Thyroid gland (tissue), 4 donors: ENCODE data around the gene SOST. TPM values are rescaled to one million over a fixed set of nuclear protein-coding genes. Genes with fewer than 3 reads are reported as not detected.

Experiments
- DNase-seq, 2 donors: peaks; one replicate each; pipeline ENCODE4 v3.0.0-alpha.2; 2019
- H3K27ac ChIP-seq, 3 donors: fragments of 200-600 bp; sonication (generic); 1 replicate in 2 of 3; 2 replicates in 1 of 3; pipeline ENCODE4 v1.5.1; 2016 to 2019; ENCODE audit warnings: mild to moderate bottlenecking in 1 of 3, moderate library complexity in 1 of 3
- H3K27me3 ChIP-seq: fragments of 200-600 bp; sonication (generic); one replicate; pipeline ENCODE4 v1.5.1; 2019
- H3K36me3 ChIP-seq, 2 donors: fragments of 200-600 bp; sonication (generic); one replicate each; pipeline ENCODE4 v1.5.1; 2016 to 2019
- H3K4me1 ChIP-seq, 2 donors: fragments of 200-600 bp; sonication (generic); one replicate each; pipeline ENCODE4 v1.5.1; 2017 to 2019
- H3K4me3 ChIP-seq, 3 donors: fragments of 200-600 bp; sonication (generic); replicated peaks in 1 of 3; 1 replicate in 2 of 3; 2 replicates in 1 of 3; pipeline ENCODE4 v1.5.1; 2016; ENCODE audit warnings: mild to moderate bottlenecking in 1 of 3
- H3K9me3 ChIP-seq: fragments of 200-600 bp; sonication (generic); one replicate; pipeline ENCODE4 v1.5.1; 2017
- CTCF ChIP-seq, 6 experiments: fragments of 200-600 bp in 3 of 6; fragments of 450-650 bp in 3 of 6; sonication (generic) in 3 of 6; IDR thresholded peaks; one replicate each; pipeline ENCODE4 v1.5.1; 2016 to 2019; ENCODE audit warnings: antibody characterized with exemption in 6 of 6, mild to moderate bottlenecking in 2 of 6, inconsistent platforms in 1 of 6, moderate library complexity in 1 of 6
- POLR2A ChIP-seq, 2 donors: fragments of 450-650 bp; IDR thresholded peaks; one replicate each; pipeline ENCODE4 v1.6.1; 2017; ENCODE audit warnings: antibody characterized with exemption in 2 of 2, mild to moderate bottlenecking in 2 of 2, moderate library complexity in 1 of 2
- WGBS, 2 donors: methylation state at CpG; one replicate each; pipeline ENCODE4 v1.1.5; 2017; 5-methylcytosine and 5-hydroxymethylcytosine counted together
- intact Hi-C: fragments of 100-400 bp; cut with DNase I; formaldehyde crosslinking; loops from one replicate; pipeline ENCODE4 v1.15.1; 2023
- total RNA-seq, 4 donors: library from RNA; depleted of rRNA; stranded (reverse); fragments of >200 nt; gene quantifications; one replicate each; pipeline ENCODE4 v1.2.3, GENCODE V29; 2016

The SOST gene
- total RNA-seq, 4 donors from 2014 or later: not detected

DNA sequence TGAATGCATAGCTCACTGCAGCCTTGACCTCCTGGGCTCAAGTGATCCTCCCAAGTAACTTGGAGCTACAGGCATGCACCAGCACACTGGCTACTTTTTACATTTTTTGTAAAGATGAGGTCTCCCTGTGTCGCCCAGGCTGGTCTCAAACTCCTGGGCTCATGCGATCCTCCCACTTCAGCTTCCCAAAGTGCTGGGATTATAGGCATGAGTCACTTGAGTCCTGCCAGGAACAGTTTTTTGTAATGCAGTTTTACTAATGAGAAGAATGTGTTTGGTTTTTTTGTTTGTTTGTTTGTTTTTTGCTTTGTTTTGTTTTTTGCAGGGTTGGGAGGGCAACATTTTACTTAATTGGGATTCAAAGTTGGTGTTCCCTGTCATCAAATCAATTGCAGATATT is 22.2 kb downstream of the SOST start:
- WGBS, 2 donors: 92 to 95% methylated on average over 2 of the region's 2 CpGs
- TF ChIP-seq POLR2A (IDR thresholded peaks at IDR 0.05) (no peak), CTCF (IDR thresholded peaks at IDR 0.05) (no peak)
- Histone ChIP-seq H3K27ac (no peak overlapping the region), H3K9me3 (no peaks in the 10 kb centered on the region), H3K4me1 (no peaks in the 10 kb centered on the region), H3K36me3 (no peaks in the 10 kb centered on the region), H3K27me3 (no peaks in the 10 kb centered on the region), H3K4me3 (no peak overlapping the region)
- no peak for DNase-seq
- intact Hi-C loops: no loop called here

DNA sequence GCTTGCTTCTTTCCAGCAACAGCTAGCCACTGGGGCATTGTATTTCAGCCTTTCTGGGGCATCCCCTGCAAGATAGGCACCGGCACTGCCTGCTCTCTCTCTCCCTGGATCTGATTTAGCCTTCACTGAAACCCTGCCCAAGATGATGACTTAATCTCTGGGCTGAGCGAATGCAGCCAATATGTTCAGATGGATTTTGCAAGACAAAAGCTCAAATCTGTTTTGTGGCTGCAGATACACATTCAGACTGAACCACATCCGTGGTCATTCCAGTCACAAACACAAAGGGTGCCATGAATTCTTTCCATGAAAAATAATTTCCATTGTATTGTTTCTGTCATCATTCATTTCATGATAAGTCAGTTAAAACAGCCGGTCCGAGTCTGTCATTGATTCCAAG is 24.2 kb downstream of the SOST start:
- Histone ChIP-seq H3K9me3 (no peaks in the 10 kb centered on the region), H3K36me3 (no peaks in the 10 kb centered on the region), H3K27ac (no peak overlapping the region), H3K4me1 (no peaks in the 10 kb centered on the region), H3K27me3 (no peaks in the 10 kb centered on the region), H3K4me3 (no peak overlapping the region)
- intact Hi-C loops: no loop called here
- TF ChIP-seq POLR2A (IDR thresholded peaks at IDR 0.05): no peak
- TF ChIP-seq CTCF (IDR thresholded peaks at IDR 0.05): no peak
- WGBS, 2 donors: 61 to 75% methylated on average over 5 of the region's 5 CpGs
- no peak for DNase-seq

- Histone ChIP-seq H3K36me3 (no peaks in the 10 kb centered on the region), H3K9me3 (no peaks in the 10 kb centered on the region), H3K4me1 (no peaks in the 10 kb centered on the region), H3K27me3 (no peaks in the 10 kb centered on the region), H3K27ac (no peak overlapping the region), H3K4me3 (no peak overlapping the region)
- intact Hi-C loops: no loop called here
- 64 to 75% methylated on average over 1 of the region's 1 CpG for WGBS, 2 donors
- TF ChIP-seq POLR2A (IDR thresholded peaks at IDR 0.05) (no peak), CTCF (IDR thresholded peaks at IDR 0.05) (no peak)
- DNase-seq: no peak
Observed at GRCh38 chr17:43733956-43734355, 24.6 kb downstream of the SOST start.

DNA sequence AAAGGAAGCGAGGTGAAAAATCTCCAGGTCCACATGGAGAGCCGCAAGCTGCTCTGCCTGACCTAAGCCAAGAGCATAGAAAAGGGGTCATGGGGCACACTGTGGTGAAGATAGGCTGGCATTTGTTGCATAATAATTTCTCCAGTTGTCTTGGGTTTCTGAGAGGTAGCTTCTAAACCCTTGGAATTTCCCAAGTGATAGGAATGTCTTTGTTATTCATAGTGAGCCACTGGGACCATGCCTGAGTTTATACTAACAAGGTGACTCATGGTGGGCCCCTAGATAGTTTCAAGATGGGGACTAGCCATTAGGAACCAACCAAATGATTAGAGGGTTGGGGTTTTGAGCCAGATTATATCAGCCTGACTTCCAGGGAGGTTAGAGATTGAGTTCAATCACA is 25.6 kb downstream of the SOST start:
- WGBS, 2 donors: 96 to 100% methylated on average over 2 of the region's 2 CpGs
- H3K9me3 ChIP-seq: no peaks in the 10 kb centered on the region
- H3K27ac ChIP-seq: no peak overlapping the region

GRCh38 chr17:43728081-43728480 is 30.5 kb downstream of the SOST start:
- Histone ChIP-seq H3K4me1 (no peaks in the 10 kb centered on the region), H3K9me3 (no peaks in the 10 kb centered on the region), H3K4me3 (no peak overlapping the region), H3K27ac (no peak overlapping the region), H3K36me3 (no peaks in the 10 kb centered on the region), H3K27me3 (no peaks in the 10 kb centered on the region)
- DNase-seq: no peak
- WGBS, 2 donors: 72% methylated on average over 8 of the region's 8 CpGs
- no peak for TF ChIP-seq CTCF (IDR thresholded peaks at IDR 0.05)
- no peak for TF ChIP-seq POLR2A (IDR thresholded peaks at IDR 0.05)
- intact Hi-C loops: no loop called here

More for the DNA sequence above, 25.6 kb downstream of the SOST start:
- no peak overlapping the region for H3K4me3 ChIP-seq
- intact Hi-C loops: no loop called here
- H3K36me3 ChIP-seq: no peaks in the 10 kb centered on the region
- H3K27me3 ChIP-seq: no peaks in the 10 kb centered on the region
- no peak for DNase-seq
- H3K4me1 ChIP-seq: no peaks in the 10 kb centered on the region
- TF ChIP-seq CTCF (IDR thresholded peaks at IDR 0.05): no peak
- TF ChIP-seq POLR2A (IDR thresholded peaks at IDR 0.05): no peak
